Stimulated activated naive B cell treated with anti-CD40 and anti-IgM and Interleukin-4, amounts not matched to agents 10 μg/mL and 1 μg/mL and 100 μg/mL, for 72 hours (primary cell): ENCODE measurements around the gene URGCP.
"Not testable (repeated sequence)": the region's sequence is repeated elsewhere in the genome, so short reads cannot be mapped to it uniquely, and the experiment has no call there.

Experiments used
- ATAC-seq, 2 donors: fragments of 150-1000 bp; cut with Tn5 transposase; replicated peaks; 2 replicates each; pipeline ENCODE4 v1.10.0; 2021; ENCODE audit warnings: moderate library complexity in 1 of 2
- DNase-seq: peaks from one replicate; pipeline ENCODE4 v3.0.0; 2021
- H3K27ac Mint-ChIP-seq: one replicate; pipeline ENCODE4 v1.8.0; 2022; ENCODE audit warnings: mild to moderate bottlenecking, mixed read lengths
- H3K27me3 Mint-ChIP-seq, 2 donors: one replicate each; pipeline ENCODE4 v1.8.0; 2022; ENCODE audit warnings: mixed read lengths in 2 of 2
- H3K36me3 Mint-ChIP-seq, 2 donors: one replicate each; pipeline ENCODE4 v1.8.0; 2022; ENCODE audit warnings: mixed read lengths in 2 of 2, mild to moderate bottlenecking in 1 of 2
- H3K4me1 Mint-ChIP-seq, 2 donors: one replicate each; pipeline ENCODE4 v1.8.0; 2022; ENCODE audit warnings: mixed read lengths in 2 of 2, mild to moderate bottlenecking in 1 of 2
- H3K4me3 Mint-ChIP-seq, 2 donors: one replicate each; pipeline ENCODE4 v1.8.0; 2022; ENCODE audit warnings: mild to moderate bottlenecking in 2 of 2, mixed read lengths in 2 of 2, moderate library complexity in 1 of 2
- H3K9me3 Mint-ChIP-seq, 2 donors: one replicate each; pipeline ENCODE4 v1.8.0; 2022; ENCODE audit warnings: mixed read lengths in 2 of 2, mild to moderate bottlenecking in 1 of 2

The URGCP gene

GRCh38 chr7:43929529-43930457, 23.4 kb upstream of the URGCP start:
- H3K27me3 Mint-ChIP-seq, result no peaks in the 10 kb centered on the region
- no peak overlapping the region for H3K4me3 Mint-ChIP-seq
- H3K36me3 Mint-ChIP-seq, result peaks cover 7 to 12% of the 10 kb centered on the region in 2 donors
- DNase-seq (no peak), ATAC-seq (no peak)
- H3K9me3 Mint-ChIP-seq, result no peaks in the 10 kb centered on the region
- peaks cover 12 to 14% of the 10 kb centered on the region in 2 donors for H3K4me1 Mint-ChIP-seq
- H3K27ac Mint-ChIP-seq, result no peak overlapping the region

DNA sequence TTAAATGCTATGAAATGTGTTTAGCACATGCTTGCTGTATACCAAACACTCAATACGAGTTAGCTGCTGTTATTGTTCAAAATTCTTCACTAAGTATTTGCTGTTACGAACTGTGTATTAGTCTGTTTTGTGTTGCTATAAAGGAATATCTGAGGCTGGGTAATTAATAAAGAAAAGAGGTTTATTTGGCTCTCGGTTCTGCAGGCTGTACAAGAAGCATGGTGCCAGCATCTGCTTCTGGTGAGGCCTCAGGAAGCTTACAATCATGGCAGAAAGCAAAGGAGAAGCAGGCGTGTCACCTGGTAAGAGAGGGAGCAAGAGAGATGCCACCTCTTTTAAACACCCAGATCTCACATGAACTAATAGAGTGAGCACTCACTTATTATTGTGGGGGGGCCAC, 21.4 kb upstream of the URGCP start:
- Mint-ChIP-seq H3K27me3 (no peaks in the 10 kb centered on the region), H3K36me3 (peaks cover 10 to 20% of the 10 kb centered on the region in 2 donors), H3K9me3 (peaks cover 1 to 2% of the 10 kb centered on the region in 2 donors), H3K4me1 (peaks cover 15 to 20% of the 10 kb centered on the region in 2 donors), H3K27ac (no peak overlapping the region), H3K4me3 (no peak overlapping the region)
- ATAC-seq, result no peak
- no peak for DNase-seq

DNA sequence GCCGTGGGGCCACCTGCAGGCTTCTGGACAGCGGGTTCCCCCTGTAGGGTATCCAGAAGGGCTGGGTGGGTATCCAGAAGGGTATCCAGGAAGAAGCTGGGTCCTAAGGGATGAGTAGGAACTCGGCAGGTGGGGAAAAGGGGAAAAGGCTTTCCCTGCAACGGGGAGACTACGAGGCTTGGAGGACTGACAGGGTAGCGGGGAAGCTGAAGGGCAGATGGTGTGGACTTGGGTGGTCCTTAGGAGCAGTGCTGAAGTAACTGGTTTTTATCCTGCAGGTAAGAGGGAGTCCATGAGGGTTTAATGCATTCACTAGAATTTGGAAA, 20.4 kb upstream of the URGCP start:
- DNase-seq, result no peak
- Mint-ChIP-seq H3K4me3 (peak overlapping the region; percentile 93 to 96), H3K4me1 (peaks cover 16 to 20% of the 10 kb centered on the region in 2 donors), H3K9me3 (peaks cover 2 to 3% of the 10 kb centered on the region in 2 donors), H3K27me3 (no peaks in the 10 kb centered on the region), H3K36me3 (peaks cover 10 to 26% of the 10 kb centered on the region in 2 donors), H3K27ac (peak overlapping the region; percentile 96)
- peak; percentile 20 to 28 for ATAC-seq

DNA sequence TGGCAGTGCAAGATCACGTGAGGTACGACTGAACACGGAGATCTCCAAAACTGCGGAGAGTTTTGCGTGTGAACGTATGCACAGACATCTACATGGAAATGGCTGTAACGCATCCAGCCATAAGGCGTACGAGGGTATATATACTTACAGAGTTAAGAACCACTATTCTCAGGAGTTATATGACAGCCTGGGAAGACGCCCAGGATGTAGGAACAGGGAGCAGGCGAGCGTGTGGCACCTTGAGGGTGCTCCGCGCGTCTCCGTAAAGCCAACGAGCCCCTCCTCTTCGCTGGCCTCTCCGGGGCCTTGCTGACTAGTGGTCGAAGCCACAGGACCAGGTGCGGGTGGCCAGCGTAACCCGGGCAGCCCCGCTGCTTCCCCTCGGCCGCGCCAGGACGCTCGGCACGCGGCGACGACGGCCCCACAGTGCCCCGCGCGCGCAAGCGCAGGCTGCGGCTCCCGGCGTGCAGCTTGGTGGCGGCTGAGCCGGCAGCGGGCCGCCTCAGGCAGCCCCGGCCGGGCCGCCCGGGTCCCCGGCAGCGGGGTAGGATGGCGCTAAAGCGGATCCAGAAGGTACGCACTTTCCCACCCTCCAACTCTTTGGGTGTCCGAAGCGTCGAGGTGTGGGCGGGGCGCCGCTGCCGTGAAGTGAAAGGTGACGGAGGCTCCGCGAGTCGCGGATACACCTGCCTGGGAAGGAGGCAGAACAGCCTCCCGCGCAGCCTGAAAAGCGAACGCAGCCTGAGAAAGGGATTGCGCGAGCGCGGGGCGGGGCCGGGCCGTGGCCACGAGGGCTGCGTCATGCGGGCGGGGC, 19.8 kb upstream of the URGCP start, which contains the start of gene UBE2D4:
TSS of gene UBE2D4 (plus strand) at position 453 of the 814 bp plus-strand sequence. CDS start at position 550, 97 bp downstream.
- H3K27me3 Mint-ChIP-seq, result no peaks in the 10 kb centered on the region
- H3K4me3 Mint-ChIP-seq, result peak within 1 kb of the TSS; percentile 93 to 96
- peaks cover 10 to 24% of the 10 kb centered on the region in 2 donors for H3K36me3 Mint-ChIP-seq
- peak within 1 kb of the TSS; percentile 96 for H3K27ac Mint-ChIP-seq
- peaks cover 2 to 3% of the 10 kb centered on the region in 2 donors for H3K9me3 Mint-ChIP-seq
- peaks cover 15 to 20% of the 10 kb centered on the region in 2 donors for H3K4me1 Mint-ChIP-seq
- DNase-seq, result peak; percentile 87
- ATAC-seq, result peak; percentile 93 to 95

DNA sequence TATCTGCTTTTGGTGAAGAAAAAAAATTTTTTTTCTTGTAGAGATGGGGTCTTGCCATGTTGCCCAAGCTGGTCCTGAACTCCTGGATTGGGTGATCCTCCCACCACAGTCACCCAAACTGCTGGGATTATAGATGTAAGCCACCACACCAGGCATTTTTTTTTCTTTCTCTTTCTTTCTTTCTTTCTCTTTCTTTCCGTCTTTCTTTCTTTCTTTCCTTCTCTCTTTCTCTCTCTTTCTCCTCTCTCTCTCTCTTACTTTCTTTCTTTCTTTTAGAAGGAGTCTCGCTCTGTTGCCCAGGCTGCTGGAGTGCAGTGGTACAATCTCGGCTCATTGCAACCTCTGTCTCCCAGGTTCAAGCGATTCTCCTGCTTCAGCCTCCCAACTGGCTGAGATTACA, 16.3 kb upstream of the URGCP start:
- H3K27me3 Mint-ChIP-seq, result no peaks in the 10 kb centered on the region
- peaks cover 22 to 41% of the 10 kb centered on the region in 2 donors for H3K36me3 Mint-ChIP-seq
- no peak overlapping the region for H3K4me3 Mint-ChIP-seq
- H3K9me3 Mint-ChIP-seq, result peaks cover 2 to 3% of the 10 kb centered on the region in 2 donors
- H3K27ac Mint-ChIP-seq, result no peak overlapping the region
- DNase-seq (no peak), ATAC-seq (no peak)
- H3K4me1 Mint-ChIP-seq, result peaks cover 13 to 28% of the 10 kb centered on the region in 2 donors

GRCh38 chr7:43921423-43921822, 15.0 kb upstream of the URGCP start:
- Mint-ChIP-seq H3K27me3 (no peaks in the 10 kb centered on the region), H3K4me3 (no peak overlapping the region), H3K27ac (no peak overlapping the region), H3K36me3 (peaks cover 22 to 44% of the 10 kb centered on the region in 2 donors), H3K4me1 (peaks cover 10 to 25% of the 10 kb centered on the region in 2 donors), H3K9me3 (peaks cover 2 to 3% of the 10 kb centered on the region in 2 donors)
- no peak for ATAC-seq
- no peak for DNase-seq

- no peak overlapping the region for H3K4me3 Mint-ChIP-seq
- peaks cover 3 to 13% of the 10 kb centered on the region in 2 donors for H3K4me1 Mint-ChIP-seq
These were observed 9.5 kb upstream of the URGCP start for GRCh38 chr7:43915907-43916306.

GRCh38 chr7:43914795-43915194, 8.4 kb upstream of the URGCP start:
- H3K36me3 Mint-ChIP-seq, result peaks cover 15 to 35% of the 10 kb centered on the region in 2 donors
- no peaks in the 10 kb centered on the region for H3K9me3 Mint-ChIP-seq
- DNase-seq (no peak), ATAC-seq (no peak)
- H3K27me3 Mint-ChIP-seq, result no peaks in the 10 kb centered on the region
- H3K4me3 Mint-ChIP-seq, result no peak overlapping the region
- no peak overlapping the region for H3K27ac Mint-ChIP-seq
- H3K4me1 Mint-ChIP-seq, result peaks cover 0 to 8% of the 10 kb centered on the region in 2 donors

More at GRCh38 chr7:43915907-43916306, 9.5 kb upstream of the URGCP start:
- DNase-seq (no peak), ATAC-seq (no peak)
- Mint-ChIP-seq H3K36me3 (peaks cover 15 to 38% of the 10 kb centered on the region in 2 donors), H3K27me3 (no peaks in the 10 kb centered on the region), H3K9me3 (no peaks in the 10 kb centered on the region), H3K27ac (no peak overlapping the region)

- no peaks in the 10 kb centered on the region for H3K27me3 Mint-ChIP-seq
- peaks cover 0 to 8% of the 10 kb centered on the region in 2 donors for H3K36me3 Mint-ChIP-seq
- peaks cover 17 to 38% of the 10 kb centered on the region in 2 donors for H3K4me1 Mint-ChIP-seq
- DNase-seq (no peak), ATAC-seq (peak; percentile 58 to 63)
- H3K27ac Mint-ChIP-seq, result peak overlapping the region; percentile 98
- H3K4me3 Mint-ChIP-seq, result peak overlapping the region; percentile 92
- H3K9me3 Mint-ChIP-seq, result no peaks in the 10 kb centered on the region
These were observed 453 bp downstream of the URGCP start for GRCh38 chr7:43905956-43906330.

GRCh38 chr7:43905209-43905946, 1.0 kb downstream of the URGCP start:
- peak overlapping the region; percentile 98 for H3K27ac Mint-ChIP-seq
- H3K4me1 Mint-ChIP-seq, result peaks cover 17 to 38% of the 10 kb centered on the region in 2 donors
- H3K9me3 Mint-ChIP-seq, result no peaks in the 10 kb centered on the region
- peak overlapping the region; percentile 92 for H3K4me3 Mint-ChIP-seq
- H3K36me3 Mint-ChIP-seq, result peaks cover 0 to 5% of the 10 kb centered on the region in 2 donors
- DNase-seq, result no peak
- no peaks in the 10 kb centered on the region for H3K27me3 Mint-ChIP-seq
- no peak for ATAC-seq

- H3K9me3 Mint-ChIP-seq, result no peaks in the 10 kb centered on the region
- H3K4me1 Mint-ChIP-seq, result peaks cover 17 to 38% of the 10 kb centered on the region in 2 donors
- H3K4me3 Mint-ChIP-seq, result no peak overlapping the region
- no peaks in the 10 kb centered on the region for H3K27me3 Mint-ChIP-seq
- no peak for DNase-seq
- H3K36me3 Mint-ChIP-seq, result peaks cover 0 to 5% of the 10 kb centered on the region in 2 donors
- no peak overlapping the region for H3K27ac Mint-ChIP-seq
- ATAC-seq, result no peak
These were observed 1.7 kb downstream of the URGCP start for GRCh38 chr7:43904533-43905208.

DNA sequence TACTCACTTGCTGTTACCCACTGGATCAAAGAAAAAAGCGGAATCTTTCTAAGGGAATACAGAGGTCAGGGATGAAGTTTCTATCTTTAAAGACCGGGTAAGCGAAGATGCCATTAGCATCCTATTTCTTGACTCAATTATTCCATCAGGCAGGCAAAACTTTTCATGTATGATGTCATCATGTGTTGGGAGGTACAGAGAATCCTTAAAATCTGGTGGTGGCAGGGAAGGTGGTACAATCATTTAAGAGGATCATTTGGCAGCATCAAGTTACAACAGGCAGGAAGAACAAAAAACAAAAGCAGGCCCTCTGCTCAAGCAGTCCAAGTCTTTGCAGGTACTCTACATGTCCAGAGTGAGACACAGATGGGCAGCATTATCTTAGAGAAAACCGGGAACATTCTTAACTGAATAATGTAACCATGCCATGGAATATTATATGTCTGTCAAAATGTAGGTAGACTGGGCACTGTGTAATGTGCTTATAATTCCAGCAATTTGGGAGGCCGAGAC, 3.8 kb downstream of the URGCP start:
- H3K4me3 Mint-ChIP-seq, result no peak overlapping the region
- H3K36me3 Mint-ChIP-seq, result peaks cover 0 to 5% of the 10 kb centered on the region in 2 donors
- H3K9me3 Mint-ChIP-seq, result no peaks in the 10 kb centered on the region
- DNase-seq, result no peak
- no peak for ATAC-seq
- H3K27me3 Mint-ChIP-seq, result no peaks in the 10 kb centered on the region
- H3K4me1 Mint-ChIP-seq, result peaks cover 14 to 30% of the 10 kb centered on the region in 2 donors
- H3K27ac Mint-ChIP-seq, result no peak overlapping the region

DNA sequence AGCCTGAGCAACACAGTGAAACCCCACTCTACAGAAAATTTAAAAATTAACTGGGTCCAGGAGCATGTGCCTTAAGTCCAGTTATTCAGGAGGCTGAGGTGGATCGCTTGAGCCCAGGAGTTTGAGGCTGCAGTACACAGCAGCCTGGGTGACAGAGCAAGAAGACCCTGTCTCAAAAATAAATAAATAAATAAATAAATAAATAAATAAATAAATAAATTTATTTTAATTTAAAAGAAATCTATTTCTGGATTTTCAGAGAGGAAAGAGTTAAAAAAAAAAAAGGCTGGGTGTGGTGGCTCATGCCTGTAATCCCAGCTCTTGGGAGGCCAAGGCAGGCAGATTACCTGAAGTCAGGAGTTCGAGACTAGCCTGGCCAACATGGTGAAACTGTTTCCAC, 7.8 kb downstream of the URGCP start:
- not testable (repeated sequence) for H3K4me3 Mint-ChIP-seq, H3K27me3 Mint-ChIP-seq, ATAC-seq, H3K27ac Mint-ChIP-seq, DNase-seq, H3K9me3 Mint-ChIP-seq
- Mint-ChIP-seq H3K4me1 (peaks cover 10 to 18% of the 10 kb centered on the region in 2 donors), H3K36me3 (peaks cover 6 to 30% of the 10 kb centered on the region in 2 donors)
